ENCODE data around the gene GRK3.

DNA sequence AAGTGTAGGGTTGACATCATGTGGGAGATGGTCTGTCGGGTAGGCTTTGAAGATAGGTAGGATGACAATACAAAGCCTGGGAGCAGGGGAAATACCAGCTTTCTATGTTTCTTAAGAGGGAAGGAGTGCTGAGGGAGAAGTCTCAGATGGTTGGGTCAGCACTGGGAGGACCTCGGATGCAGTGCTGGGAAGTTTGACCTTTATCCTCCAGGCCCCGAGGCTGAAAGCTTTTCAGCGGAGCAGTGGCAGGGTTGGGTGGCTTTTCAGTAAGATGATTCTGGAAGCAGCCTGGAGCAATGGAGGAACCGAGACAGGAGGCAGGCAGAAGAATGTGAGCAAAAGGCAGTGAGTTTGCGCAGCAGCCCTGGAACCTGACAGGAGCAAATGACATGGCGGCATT is 134.0 kb downstream of the GRK3 start:
- TF ChIP-seq, protein P1, sequence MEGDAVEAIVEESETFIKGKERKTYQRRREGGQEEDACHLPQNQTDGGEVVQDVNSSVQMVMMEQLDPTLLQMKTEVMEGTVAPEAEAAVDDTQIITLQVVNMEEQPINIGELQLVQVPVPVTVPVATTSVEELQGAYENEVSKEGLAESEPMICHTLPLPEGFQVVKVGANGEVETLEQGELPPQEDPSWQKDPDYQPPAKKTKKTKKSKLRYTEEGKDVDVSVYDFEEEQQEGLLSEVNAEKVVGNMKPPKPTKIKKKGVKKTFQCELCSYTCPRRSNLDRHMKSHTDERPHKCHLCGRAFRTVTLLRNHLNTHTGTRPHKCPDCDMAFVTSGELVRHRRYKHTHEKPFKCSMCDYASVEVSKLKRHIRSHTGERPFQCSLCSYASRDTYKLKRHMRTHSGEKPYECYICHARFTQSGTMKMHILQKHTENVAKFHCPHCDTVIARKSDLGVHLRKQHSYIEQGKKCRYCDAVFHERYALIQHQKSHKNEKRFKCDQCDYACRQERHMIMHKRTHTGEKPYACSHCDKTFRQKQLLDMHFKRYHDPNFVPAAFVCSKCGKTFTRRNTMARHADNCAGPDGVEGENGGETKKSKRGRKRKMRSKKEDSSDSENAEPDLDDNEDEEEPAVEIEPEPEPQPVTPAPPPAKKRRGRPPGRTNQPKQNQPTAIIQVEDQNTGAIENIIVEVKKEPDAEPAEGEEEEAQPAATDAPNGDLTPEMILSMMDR (IDR thresholded peaks at IDR 0.05), result no peak
- no peak for TF ChIP-seq POLR2A (IDR thresholded peaks at IDR 0.05)
- TF ChIP-seq POLR2AphosphoS5 (IDR thresholded peaks at IDR 0.05), result no peak

Data from suprapubic skin (tissue), 4 donors.